GM21619 (cell line): ENCODE results near the gene IL3RA.
"Not testable (repeated sequence)": the region's sequence is repeated elsewhere in the genome, so short reads cannot be mapped to it uniquely, and the experiment has no call there.

Experiments
- ATAC-seq: cut with Tn5 transposase; IDR thresholded peaks from one replicate; pipeline ENCODE4 v1.9.1; 2021; ENCODE audit not compliant: unreplicated experiment

IL3RA gene

DNA sequence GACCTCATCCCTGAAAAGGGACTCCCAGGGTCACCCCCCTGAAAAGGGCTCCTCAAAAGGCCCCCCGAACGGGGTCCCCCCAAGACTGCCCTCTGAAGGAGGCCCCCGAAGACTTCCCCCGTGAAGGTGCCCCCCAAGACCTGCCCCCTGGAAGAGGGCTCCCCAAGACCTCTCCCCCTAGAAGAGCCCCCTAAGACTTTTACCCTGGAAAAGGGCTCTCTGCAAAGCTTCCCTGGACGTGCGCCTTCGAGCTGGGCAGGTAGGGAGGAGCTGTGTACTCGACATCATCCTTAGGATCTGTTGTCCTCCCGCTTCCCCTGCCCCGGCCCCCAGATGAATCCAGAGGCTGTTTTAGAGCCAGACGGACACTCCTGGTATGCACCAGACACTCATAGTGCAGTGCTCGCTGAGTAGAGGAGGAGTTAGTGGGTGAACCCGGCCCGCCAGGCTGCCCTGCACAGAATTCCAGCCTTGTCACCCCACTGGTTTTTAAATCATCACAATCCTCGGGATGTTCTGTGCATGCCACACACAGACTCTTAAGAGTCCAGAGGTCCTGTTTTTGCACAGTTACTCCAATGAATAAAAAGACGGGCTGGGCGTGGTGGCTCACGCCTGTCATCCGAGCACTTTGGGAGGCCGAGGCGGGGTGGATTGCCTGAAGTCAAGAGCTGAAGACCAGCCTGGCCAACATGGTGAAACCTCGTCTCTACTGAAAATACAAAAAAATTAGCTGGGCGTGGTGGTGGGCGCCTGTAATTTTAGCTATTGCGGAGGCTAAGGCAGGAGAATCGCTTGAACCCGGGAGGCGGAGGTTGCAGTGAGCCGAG lies 61.1 kb downstream of the IL3RA start:
- ATAC-seq = no peak

DNA sequence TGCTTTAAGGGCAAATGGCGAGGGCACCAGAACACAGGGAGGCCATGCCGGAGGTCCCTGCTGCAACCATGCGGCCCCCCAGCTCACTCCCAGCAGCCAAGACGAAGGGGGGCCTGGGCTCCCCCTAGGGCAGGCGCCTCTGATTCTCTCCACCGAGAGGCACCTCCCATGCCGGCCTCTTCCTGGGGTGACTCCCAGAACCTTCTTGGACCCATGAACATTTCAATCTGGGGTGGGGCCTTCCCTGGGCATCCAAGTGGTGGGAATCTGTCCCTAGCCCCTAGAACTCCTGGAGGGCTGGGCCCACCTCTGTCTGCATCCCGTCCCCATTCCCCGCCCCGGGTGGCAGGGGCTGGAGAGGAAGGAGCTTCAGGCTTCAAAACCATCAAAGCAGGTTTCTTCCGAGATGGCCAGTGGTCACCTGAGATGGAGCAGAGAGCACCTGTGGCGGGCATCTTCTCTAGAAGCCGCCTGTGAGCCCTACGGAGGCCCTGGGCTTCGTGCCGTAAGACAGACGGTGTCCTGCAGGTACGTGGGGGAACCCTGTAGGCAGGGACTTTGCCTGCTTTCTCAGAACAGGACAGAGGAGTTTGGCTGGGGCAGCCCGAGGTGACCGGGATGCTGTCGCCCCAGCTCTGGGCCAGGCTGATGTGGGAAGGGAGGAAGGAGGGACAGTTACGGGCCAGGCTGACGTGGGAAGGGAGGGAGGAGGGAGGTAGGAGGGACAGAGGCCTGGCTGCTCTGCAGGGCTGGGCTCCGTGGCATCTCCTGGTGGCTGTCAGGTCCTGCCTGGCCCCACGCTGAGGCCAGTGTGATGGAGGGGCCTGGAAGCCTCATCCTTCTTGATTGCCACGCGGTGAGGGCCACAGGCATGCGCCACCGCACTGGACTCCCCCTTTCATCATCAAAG lies 62.1 kb downstream of the IL3RA start:
- no peak for ATAC-seq

DNA sequence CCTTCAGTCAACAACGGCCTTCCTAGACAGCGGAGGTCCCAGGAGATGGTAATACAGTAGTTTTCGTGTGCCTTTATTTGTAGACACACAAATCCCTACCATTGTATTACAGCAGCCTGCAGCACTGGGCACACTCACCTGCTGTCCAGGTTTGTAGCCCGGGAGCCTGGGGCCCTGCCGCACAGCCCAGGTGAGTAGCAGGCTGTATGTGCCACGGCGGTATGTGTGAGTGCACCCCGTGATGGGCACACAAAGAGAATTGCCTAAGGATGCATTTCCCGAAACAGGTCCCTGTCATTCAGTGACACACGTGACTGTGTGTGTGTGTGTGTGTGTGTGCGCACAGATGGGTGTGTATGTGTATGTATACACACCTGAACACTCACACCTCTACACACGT lies 63.5 kb downstream of the IL3RA start:
- ATAC-seq = no peak

DNA sequence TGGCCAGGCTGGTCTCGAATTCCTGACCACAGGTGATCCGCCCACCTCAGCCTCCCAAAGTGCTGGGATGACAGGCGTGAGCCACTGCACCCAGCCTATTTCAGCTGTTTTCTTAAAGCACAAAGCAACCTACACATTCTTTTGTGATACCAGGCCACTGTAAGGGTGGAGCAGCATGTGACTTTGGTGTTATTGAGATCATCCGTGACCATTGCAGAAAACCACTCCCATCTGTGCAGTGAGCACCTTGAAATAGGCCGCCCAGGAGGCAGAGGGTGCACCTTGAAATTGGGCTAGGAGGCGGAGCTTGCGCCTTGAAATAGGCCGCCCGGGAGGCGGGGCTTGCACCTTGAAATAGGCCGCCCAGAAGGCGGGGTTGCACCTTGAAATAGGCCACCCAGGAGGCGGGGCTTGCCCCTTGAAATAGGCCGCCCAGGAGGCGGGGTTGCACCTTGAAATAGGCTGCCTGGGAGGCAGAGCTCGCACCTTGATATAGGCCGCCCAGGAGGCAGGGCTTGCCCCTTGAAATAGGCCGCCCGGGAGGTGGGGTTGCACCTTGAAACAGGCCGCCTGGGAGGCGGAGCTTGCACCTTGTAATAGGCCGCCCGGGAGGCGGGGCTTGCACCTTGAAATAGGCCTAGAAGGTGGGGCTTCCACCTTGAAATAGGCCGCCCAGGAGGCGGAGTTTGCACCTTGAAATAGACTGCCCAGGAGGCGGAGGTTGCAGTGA lies 64.3 kb downstream of the IL3RA start:
- ATAC-seq = no peak

DNA sequence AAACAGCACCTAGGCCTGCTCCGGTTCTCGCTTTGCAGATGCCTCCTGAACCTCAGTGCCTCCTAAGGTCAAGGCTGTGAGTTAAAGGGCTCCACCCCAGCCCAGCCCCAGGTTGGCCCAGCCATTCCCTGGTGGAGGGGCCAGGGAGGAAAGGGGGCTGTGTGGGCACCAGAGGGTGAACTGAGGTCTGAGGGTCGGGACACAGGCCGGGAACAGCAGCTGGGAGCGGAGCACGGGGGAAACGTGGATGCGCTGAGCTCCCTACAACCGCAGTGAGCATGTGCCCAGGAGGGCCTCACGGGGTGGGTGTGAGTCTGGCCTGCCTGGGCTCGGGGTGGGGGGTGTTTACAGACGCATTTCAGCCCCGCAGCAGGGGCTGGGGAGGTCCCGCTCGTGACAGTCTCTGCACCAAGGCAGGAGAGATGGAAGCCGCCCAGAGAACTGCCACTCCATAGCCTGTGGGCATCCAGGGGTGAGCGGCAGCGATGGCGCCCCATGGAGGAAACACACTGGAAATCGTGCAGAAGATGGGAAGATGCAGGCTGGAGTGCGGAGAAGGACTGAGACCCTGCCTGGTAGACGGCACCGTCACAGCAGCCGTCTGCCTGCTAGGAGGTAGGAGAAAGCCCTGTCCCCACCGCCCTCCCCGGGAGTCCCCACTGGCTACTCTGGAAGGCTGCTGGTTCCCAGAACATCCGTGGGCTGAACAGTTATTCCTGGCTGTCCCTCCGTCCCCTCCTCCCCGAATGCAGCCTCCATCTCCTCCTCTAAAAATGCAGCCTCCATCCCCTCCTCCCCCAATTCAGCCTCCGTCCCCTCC lies 65.2 kb downstream of the IL3RA start:
- ATAC-seq = no peak

DNA sequence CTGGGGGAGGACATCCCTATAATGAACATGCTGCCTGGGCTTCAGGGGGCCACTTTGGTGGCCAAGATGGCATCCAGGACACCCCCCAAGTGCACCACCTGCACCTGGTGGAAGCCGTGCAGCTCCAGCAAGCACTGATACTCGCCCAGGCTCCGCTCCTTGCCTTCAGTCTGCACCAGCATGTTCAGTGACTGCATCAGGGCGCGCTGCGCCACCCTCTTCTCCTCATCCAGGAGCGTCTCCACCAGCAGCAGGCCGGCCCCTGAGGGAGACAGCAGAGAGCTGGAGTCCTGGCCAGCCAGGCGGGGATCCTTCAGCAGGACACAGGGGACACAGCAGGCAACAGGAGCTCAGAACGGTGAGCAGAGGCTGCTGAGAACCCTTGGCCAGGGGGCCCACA lies 66.6 kb downstream of the IL3RA start:
- ATAC-seq = no peak

DNA sequence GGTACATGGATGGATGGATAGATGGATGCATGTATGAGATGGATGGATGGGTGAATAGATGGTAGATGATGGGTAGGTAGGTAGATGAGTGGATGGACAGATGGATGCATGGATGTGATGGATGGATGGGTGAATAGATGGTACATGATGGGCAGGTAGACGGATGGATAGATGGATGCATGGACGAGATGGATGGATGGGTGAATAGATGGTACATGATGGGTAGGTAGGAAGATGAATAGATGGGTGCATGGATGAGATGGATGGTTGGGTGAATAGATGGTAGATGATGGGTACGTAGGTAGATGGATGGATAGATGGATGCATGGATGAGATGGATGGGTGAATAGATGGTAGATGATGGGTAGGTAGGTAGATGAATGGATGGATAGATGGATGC lies 67.3 kb downstream of the IL3RA start:
- not testable (repeated sequence) for ATAC-seq

DNA sequence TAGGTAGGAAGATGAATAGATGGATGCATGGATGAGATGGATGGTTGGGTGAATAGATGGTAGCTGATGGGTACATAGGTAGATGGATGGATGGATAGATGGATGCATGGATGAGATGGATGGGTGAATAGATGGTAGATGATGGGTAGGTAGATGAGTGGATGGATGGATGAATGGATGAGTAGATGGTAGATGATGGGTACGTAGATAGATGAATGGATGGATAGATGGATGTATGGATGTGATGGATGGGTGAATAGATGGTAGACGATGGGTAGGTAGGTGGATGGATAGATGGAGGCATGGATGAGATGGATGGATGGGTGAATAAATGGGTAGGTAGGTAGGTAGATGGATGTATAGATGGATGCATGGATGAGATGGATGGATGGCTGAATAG lies 69.2 kb downstream of the IL3RA start:
- ATAC-seq = not testable (repeated sequence)

DNA sequence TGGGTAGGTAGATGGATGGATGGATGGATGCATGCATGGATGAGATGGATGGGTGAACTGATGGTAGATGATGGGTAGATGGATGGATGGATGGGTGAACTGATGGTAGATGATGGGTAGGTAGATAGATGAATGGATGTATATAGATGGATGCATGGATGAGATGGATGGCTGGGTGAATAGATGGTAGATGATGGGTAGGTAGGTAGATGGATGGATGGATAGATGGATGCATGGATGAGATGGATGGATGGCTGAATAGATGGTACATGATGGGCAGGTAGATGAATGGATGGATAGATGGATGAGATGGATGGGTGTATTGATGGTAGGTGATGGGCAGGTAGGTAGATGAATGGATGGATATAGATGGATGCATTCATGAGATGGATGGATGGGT lies 70.5 kb downstream of the IL3RA start:
- no peak for ATAC-seq

DNA sequence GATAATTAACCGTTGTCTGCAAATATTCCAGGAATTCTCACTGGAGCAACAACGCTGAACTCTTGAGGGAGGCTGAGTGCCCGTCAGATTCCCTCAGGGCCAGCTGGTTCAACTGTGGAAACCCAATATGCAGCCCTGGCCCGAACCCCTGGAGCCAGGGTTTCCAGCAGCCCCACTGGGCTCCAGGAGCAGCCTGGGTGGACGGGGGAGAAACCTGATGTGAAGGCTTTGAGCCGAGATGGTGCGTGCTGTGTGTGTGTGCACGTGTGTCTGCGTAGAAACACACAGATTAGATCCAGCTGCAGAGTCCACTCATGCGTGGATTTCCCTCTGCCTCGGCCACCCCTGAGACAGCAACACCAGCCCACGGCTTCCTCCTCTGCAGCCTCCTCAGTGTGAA lies 74.7 kb downstream of the IL3RA start:
- no peak for ATAC-seq

DNA sequence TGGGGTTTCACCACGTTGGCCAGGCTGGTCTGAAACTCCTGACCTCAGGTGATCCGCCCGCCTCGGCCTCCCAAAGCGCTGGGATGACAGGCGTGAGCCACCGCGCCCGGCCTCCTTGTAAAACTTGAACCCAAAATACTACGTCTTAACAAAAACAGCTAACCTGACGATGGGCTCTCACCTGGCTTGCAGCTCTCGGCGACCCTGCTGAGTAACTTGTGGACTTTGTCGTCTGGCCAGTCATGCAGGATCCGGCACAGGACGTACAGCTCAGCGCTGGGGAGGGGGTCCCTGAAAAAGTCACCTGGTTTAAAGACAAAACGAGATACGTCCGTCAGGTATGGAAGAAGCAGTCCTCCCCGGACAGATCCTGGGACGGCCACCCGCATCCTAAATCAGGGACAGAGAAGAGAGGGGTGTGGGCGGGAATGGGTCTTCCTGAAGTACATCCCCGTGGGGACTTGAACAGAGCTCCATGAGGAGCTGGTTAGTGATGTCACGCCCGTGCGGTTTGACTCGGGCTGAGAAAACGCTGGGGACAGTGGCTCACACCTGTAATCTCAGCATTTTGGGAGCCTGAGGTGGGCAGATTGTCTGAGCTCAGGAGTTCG lies 76.1 kb downstream of the IL3RA start:
- ATAC-seq = no peak

DNA sequence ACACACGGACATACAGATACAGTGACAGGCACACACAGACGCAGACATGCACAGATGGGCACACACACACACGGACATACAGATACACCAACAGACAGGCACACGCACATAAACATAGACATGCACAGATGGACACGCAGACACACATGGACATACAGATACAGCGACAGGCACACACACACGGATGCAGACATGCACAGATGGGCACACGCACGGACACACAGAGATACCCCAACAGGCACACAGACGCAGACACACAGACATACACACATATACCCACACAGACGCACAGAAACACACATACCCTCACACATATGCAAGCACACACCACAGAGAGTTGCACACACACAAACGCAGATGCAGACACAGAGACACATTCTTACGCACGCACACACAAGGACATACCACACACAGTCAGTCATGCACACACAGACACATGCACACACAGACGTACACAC lies 79.8 kb downstream of the IL3RA start:
- ATAC-seq = no peak

DNA sequence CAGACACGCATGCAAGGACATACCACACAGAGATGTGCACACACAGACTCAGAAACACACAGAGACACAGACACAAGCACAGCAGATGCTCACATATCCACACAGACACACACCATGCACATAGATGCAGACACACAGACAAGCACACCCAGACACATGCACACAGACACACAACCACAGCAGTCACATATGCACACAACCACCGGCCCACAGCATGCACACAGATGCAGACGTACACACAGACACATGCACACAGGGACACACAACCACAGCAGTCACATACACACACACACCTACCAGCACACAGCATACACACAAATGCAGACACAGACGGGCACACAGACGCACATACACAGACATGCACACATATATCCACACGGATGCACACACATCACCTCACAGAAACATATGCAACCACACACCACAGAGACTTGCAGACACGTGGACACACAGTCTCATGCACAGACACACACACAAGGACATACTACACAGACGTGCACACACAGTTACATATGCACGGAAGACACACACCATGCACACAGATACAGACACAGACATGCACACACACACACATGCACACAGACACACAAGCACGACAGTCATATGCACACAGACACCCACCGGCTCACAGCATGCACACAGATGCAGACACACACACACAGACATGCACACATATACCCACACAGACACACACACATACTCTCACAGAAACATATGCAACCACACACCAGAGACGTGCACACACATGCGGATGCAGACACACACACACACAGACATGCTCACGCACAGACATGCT lies 80.6 kb downstream of the IL3RA start:
- ATAC-seq = no peak

DNA sequence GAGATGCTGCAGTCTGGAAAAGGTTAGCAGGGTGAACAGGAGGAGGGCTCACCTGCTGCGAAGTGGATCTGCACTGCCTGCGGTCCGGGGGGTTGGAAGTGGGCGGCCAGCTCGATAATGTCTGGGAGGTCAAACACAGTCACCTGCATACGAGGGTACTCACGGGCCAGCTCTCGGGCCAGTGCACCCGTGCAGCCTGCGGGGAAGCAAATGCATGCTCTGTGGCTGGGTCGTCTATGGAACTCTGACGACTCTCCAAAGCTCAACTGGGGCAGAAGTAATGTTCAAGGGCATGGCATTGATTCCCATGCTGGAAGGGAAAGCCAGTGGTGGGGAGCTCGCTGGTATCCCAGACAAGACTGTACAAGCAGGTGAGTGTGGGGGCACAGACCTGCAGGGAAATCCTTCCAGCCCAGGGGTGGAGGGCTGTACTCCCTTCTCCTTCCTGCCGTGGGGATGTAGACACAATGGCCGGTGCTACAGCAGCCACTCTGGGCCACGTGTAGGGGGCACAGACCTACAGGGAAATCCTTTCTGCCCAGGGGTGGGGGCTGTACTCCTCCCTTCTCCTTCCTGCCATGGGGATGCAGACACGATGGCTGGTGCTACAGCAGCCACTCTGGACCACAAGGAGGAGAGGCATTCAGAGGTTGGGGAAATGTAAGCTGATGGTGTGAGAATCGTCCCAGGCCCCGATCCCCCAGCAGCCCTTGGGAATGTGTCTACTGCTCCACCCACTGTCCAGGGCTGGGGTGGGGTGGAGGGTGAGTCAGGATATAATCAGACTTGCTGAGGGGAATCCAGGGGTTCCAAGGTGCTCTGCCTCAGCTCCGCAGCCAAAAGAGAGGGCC lies 81.6 kb downstream of the IL3RA start:
- no peak for ATAC-seq

DNA sequence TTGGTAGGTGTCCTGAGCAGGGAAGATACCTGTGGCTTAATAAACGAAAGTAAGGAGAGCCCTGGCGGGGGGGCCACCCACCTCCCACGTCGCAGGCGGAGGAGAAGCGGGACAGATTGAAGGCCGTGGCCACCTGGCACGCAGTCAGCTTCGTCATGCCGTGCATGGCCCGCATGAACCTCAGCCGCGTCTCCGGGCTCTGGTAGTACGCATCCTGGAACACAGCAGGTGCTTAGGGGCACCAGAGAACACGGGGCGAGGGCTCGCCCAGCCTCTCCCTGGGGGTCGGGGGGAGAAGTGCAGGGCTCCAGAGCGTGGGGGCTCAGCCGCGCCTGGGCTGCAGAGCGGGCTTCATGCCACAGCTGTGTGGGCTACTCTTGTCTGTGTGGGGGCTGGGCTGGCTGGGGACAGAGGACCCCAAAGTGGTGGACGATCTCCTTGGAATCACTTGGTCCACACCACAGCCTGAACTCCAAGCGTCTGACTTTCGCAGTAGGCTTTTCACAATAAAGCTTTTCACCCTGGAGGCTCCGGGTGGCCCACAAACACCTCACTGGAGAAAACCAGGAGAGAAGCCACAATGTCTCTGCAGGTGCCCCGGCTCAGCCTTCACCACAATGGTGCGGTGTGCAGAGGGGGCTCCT lies 82.4 kb downstream of the IL3RA start:
- ATAC-seq = no peak

DNA sequence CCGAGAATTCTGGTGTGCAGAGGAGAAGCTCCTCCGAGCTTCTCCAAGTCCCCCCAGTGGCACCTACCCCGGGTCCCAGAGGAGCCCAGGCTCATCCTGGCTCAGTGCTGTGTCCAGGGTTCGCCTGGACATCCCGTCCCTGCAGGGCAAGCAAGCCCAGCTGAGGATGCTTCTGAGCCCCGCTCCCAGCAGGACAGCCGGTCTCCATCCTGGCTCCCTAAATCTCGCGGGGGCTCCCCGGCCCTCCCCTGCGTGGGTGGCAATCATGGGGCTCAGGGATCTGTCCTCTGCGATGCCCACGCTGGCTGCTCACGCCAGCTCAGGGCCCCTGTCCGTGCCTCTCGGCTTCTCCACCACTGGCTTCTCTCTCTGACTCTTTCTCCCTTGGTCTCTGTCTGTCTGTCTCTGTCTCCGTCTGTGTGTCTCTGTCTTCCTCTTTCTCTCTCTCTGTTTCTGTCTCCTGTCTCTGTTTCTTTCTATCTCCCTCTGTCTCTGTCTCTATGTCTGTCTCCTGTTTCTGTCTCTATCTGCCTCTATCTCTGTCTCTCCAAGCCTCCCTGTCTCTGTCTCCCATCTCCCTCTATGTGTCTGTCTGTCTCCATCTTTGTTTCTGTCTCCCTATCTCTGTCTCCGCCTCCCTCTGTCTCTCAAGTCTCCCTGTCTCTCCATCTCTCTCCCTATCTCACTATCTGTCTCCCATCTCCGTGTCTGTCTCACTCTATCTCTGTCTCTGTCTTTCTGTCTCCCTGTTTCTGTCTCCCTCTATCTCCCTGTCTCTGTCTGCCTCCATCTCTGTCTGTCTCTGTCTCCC lies 83.2 kb downstream of the IL3RA start:
- ATAC-seq = no peak

DNA sequence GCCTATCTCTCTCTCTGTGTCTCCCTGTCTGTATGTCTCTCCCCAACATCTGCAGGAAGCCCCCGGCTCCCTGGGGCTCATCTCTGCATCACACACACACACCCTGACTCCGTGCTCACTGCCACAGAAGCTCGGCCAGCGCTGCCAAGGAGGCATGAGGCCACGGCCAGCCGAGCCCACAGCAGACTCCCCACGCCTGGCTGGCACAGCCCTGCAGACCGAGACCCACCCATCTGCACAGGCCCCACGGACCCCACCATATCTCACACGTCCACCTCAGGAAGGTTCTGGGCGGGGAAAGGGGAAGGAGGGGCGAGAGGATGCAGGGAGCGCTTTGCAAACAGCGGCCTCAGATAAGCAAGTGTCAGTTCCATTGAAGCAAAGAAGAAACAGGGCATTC lies 83.8 kb downstream of the IL3RA start:
- no peak for ATAC-seq
